ENCODE measurements around the gene SLC37A2. TPM values are rescaled to one million over a fixed set of nuclear protein-coding genes. Genes with fewer than 3 reads are reported as not detected.

The SLC37A2 gene
- total RNA-seq, 4 donors from 2014 or later = 6.6 to 12.9 (median 8.9) TPM

GRCh38 chr11:125114518-125114917 lies 51.4 kb downstream of the SLC37A2 start:
- Histone ChIP-seq H3K36me3 (no peaks in the 10 kb centered on the region), H3K27ac (replicated peaks in 1 of 4) (no peak overlapping the region), H3K4me3 (no peak overlapping the region), H3K27me3 (peaks cover 0 to 7% (median 0%) of the 10 kb centered on the region in 4 donors), H3K4me1 (peaks cover 6 to 15% (median 13%) of the 10 kb centered on the region in 4 donors), H3K9me3 (no peaks in the 10 kb centered on the region)
- intact Hi-C loops (cut with DNase I) = no loop called here
- TF ChIP-seq POLR2A (IDR thresholded peaks at IDR 0.05; ENCODE audit: low read depth) (no peak), EP300 (IDR thresholded peaks at IDR 0.05) (no peak), CTCF (IDR thresholded peaks at IDR 0.05) (no peak), POLR2AphosphoS5 (IDR thresholded peaks at IDR 0.05) (no peak)
- 58% methylated on average over 8 of the region's 8 CpGs for WGBS
- DNase-seq (ENCODE audit: extremely low spot score) = no peak

- Histone ChIP-seq H3K4me3 (no peak overlapping the region), H3K9me3 (no peaks in the 10 kb centered on the region), H3K27me3 (peaks cover 0 to 7% (median 0%) of the 10 kb centered on the region in 4 donors), H3K4me1 (no peaks in the 10 kb centered on the region), H3K27ac (replicated peaks in 1 of 4) (no peak overlapping the region), H3K36me3 (no peaks in the 10 kb centered on the region)
- WGBS = 71% methylated on average over 4 of the region's 4 CpGs
- no peak for TF ChIP-seq EP300 (IDR thresholded peaks at IDR 0.05)
- no peak for TF ChIP-seq POLR2A (IDR thresholded peaks at IDR 0.05; ENCODE audit: low read depth)
- no peak for TF ChIP-seq POLR2AphosphoS5 (IDR thresholded peaks at IDR 0.05)
- TF ChIP-seq CTCF (IDR thresholded peaks at IDR 0.05) = no peak
- intact Hi-C loops (cut with DNase I) = no loop called here
- DNase-seq (ENCODE audit: extremely low spot score) = no peak
Measured at GRCh38 chr11:125117429-125117828, 54.3 kb downstream of the SLC37A2 start.

GRCh38 chr11:125123194-125123946 lies 60.3 kb downstream of the SLC37A2 start:
- DNase-seq (ENCODE audit: extremely low spot score) = no peak
- Histone ChIP-seq H3K36me3 (no peaks in the 10 kb centered on the region), H3K4me1 (peaks cover 0 to 6% (median 1%) of the 10 kb centered on the region in 4 donors), H3K27me3 (peaks cover 0 to 15% (median 0%) of the 10 kb centered on the region in 4 donors), H3K9me3 (no peaks in the 10 kb centered on the region), H3K4me3 (no peak overlapping the region), H3K27ac (replicated peaks in 1 of 4) (no peak overlapping the region)
- intact Hi-C loops (cut with DNase I) = no loop called here
- WGBS = 84% methylated on average over 4 of the region's 4 CpGs
- TF ChIP-seq POLR2AphosphoS5 (IDR thresholded peaks at IDR 0.05) (no peak), CTCF (IDR thresholded peaks at IDR 0.05) (no peak), POLR2A (IDR thresholded peaks at IDR 0.05; ENCODE audit: low read depth) (no peak), EP300 (IDR thresholded peaks at IDR 0.05) (no peak)

- 68% methylated on average over 10 of the region's 10 CpGs for WGBS
Measured at GRCh38 chr11:125123947-125124617, 61.0 kb downstream of the SLC37A2 start.

More at GRCh38 chr11:125123947-125124617, 61.0 kb downstream of the SLC37A2 start:
- Histone ChIP-seq H3K4me3 (no peak overlapping the region), H3K27ac (replicated peaks in 1 of 4) (no peak overlapping the region), H3K4me1 (peaks cover 0 to 6% (median 1%) of the 10 kb centered on the region in 4 donors), H3K27me3 (peaks cover 0 to 20% (median 0%) of the 10 kb centered on the region in 4 donors), H3K36me3 (no peaks in the 10 kb centered on the region), H3K9me3 (no peaks in the 10 kb centered on the region)
- DNase-seq (ENCODE audit: extremely low spot score) = no peak
- TF ChIP-seq CTCF (IDR thresholded peaks at IDR 0.05) (peak in 2 of 3 experiments; percentile 13 to 35), EP300 (IDR thresholded peaks at IDR 0.05) (no peak)
- intact Hi-C loops (cut with DNase I) = no loop called here
